Measurements from ENCODE around the gene NOX3.
"Not testable (repeated sequence)": the region's sequence is repeated elsewhere in the genome, so short reads cannot be mapped to it uniquely, and the experiment has no call there.

NOX3 gene

GRCh38 chr6:155492061-155492735 is 36.6 kb upstream of the NOX3 start:
- H3K9ac ChIP-seq (ENCODE audit: low read depth in 1 of 2, low read length in 2 of 2) = no peak overlapping the region
- H3K4me3 ChIP-seq (ENCODE audit: low read length in 2 of 2) = no peak overlapping the region
- no peaks in the 10 kb centered on the region for H3K27me3 ChIP-seq (ENCODE audit: control insufficient read depth in 2 of 2, insufficient read depth in 2 of 2, low read length in 2 of 2)
- no peak overlapping the region for H3K27ac ChIP-seq (ENCODE audit: low read depth in 2 of 2, low read length in 2 of 2)
- H3K36me3 ChIP-seq (ENCODE audit: control insufficient read depth in 2 of 2, insufficient read depth in 2 of 2, low read length in 2 of 2) = no peaks in the 10 kb centered on the region
- H3K4me1 ChIP-seq (ENCODE audit: control insufficient read depth in 2 of 2, insufficient read depth in 2 of 2, low read length in 2 of 2) = no peaks in the 10 kb centered on the region
- no peaks in the 10 kb centered on the region for H3K9me3 ChIP-seq (ENCODE audit: control insufficient read depth in 2 of 2, low read length in 2 of 2)

GRCh38 chr6:155491421-155491820 is 35.8 kb upstream of the NOX3 start:
- H3K9me3 ChIP-seq (ENCODE audit: control insufficient read depth in 2 of 2, low read length in 2 of 2) = no peaks in the 10 kb centered on the region
- no peaks in the 10 kb centered on the region for H3K4me1 ChIP-seq (ENCODE audit: control insufficient read depth in 2 of 2, insufficient read depth in 2 of 2, low read length in 2 of 2)
- H3K36me3 ChIP-seq (ENCODE audit: control insufficient read depth in 2 of 2, insufficient read depth in 2 of 2, low read length in 2 of 2) = no peaks in the 10 kb centered on the region
- H3K4me3 ChIP-seq (ENCODE audit: low read length in 2 of 2) = no peak overlapping the region
- no peak overlapping the region for H3K27ac ChIP-seq (ENCODE audit: low read depth in 2 of 2, low read length in 2 of 2)
- no peak overlapping the region for H3K9ac ChIP-seq (ENCODE audit: low read depth in 1 of 2, low read length in 2 of 2)
- no peaks in the 10 kb centered on the region for H3K27me3 ChIP-seq (ENCODE audit: control insufficient read depth in 2 of 2, insufficient read depth in 2 of 2, low read length in 2 of 2)

GRCh38 chr6:155488197-155488596 is 32.6 kb upstream of the NOX3 start:
- H3K27me3 ChIP-seq (ENCODE audit: control insufficient read depth in 2 of 2, insufficient read depth in 2 of 2, low read length in 2 of 2); H3K4me1 ChIP-seq (ENCODE audit: control insufficient read depth in 2 of 2, insufficient read depth in 2 of 2, low read length in 2 of 2); H3K9me3 ChIP-seq (ENCODE audit: control insufficient read depth in 2 of 2, low read length in 2 of 2); H3K9ac ChIP-seq (ENCODE audit: low read depth in 1 of 2, low read length in 2 of 2); H3K4me3 ChIP-seq (ENCODE audit: low read length in 2 of 2); H3K36me3 ChIP-seq (ENCODE audit: control insufficient read depth in 2 of 2, insufficient read depth in 2 of 2, low read length in 2 of 2); H3K27ac ChIP-seq (ENCODE audit: low read depth in 2 of 2, low read length in 2 of 2): not testable (repeated sequence)

GRCh38 chr6:155487371-155488130 is 31.9 kb upstream of the NOX3 start:
- Histone ChIP-seq H3K4me3 (ENCODE audit: low read length in 2 of 2) (no peak overlapping the region), H3K9me3 (ENCODE audit: control insufficient read depth in 2 of 2, low read length in 2 of 2) (no peaks in the 10 kb centered on the region), H3K27me3 (ENCODE audit: control insufficient read depth in 2 of 2, insufficient read depth in 2 of 2, low read length in 2 of 2) (no peaks in the 10 kb centered on the region)

GRCh38 chr6:155486721-155487294 is 31.2 kb upstream of the NOX3 start:
- H3K27ac ChIP-seq (ENCODE audit: low read depth in 2 of 2, low read length in 2 of 2) = no peak overlapping the region

More at GRCh38 chr6:155487371-155488130, 31.9 kb upstream of the NOX3 start:
- Histone ChIP-seq H3K36me3 (ENCODE audit: control insufficient read depth in 2 of 2, insufficient read depth in 2 of 2, low read length in 2 of 2) (no peaks in the 10 kb centered on the region), H3K27ac (ENCODE audit: low read depth in 2 of 2, low read length in 2 of 2) (no peak overlapping the region), H3K4me1 (ENCODE audit: control insufficient read depth in 2 of 2, insufficient read depth in 2 of 2, low read length in 2 of 2) (no peaks in the 10 kb centered on the region), H3K9ac (ENCODE audit: low read depth in 1 of 2, low read length in 2 of 2) (no peak overlapping the region)

GRCh38 chr6:155485756-155486155 is 30.1 kb upstream of the NOX3 start:
- Histone ChIP-seq H3K4me3 (ENCODE audit: low read length in 2 of 2) (no peak overlapping the region), H3K27me3 (ENCODE audit: control insufficient read depth in 2 of 2, insufficient read depth in 2 of 2, low read length in 2 of 2) (no peaks in the 10 kb centered on the region), H3K9me3 (ENCODE audit: control insufficient read depth in 2 of 2, low read length in 2 of 2) (no peaks in the 10 kb centered on the region), H3K4me1 (ENCODE audit: control insufficient read depth in 2 of 2, insufficient read depth in 2 of 2, low read length in 2 of 2) (no peaks in the 10 kb centered on the region), H3K36me3 (ENCODE audit: control insufficient read depth in 2 of 2, insufficient read depth in 2 of 2, low read length in 2 of 2) (no peaks in the 10 kb centered on the region), H3K27ac (ENCODE audit: low read depth in 2 of 2, low read length in 2 of 2) (no peak overlapping the region), H3K9ac (ENCODE audit: low read depth in 1 of 2, low read length in 2 of 2) (no peak overlapping the region)

More at GRCh38 chr6:155486721-155487294, 31.2 kb upstream of the NOX3 start:
- no peak overlapping the region for H3K4me3 ChIP-seq (ENCODE audit: low read length in 2 of 2)
- no peaks in the 10 kb centered on the region for H3K36me3 ChIP-seq (ENCODE audit: control insufficient read depth in 2 of 2, insufficient read depth in 2 of 2, low read length in 2 of 2)
- H3K9me3 ChIP-seq (ENCODE audit: control insufficient read depth in 2 of 2, low read length in 2 of 2) = no peaks in the 10 kb centered on the region
- no peaks in the 10 kb centered on the region for H3K4me1 ChIP-seq (ENCODE audit: control insufficient read depth in 2 of 2, insufficient read depth in 2 of 2, low read length in 2 of 2)
- no peak overlapping the region for H3K9ac ChIP-seq (ENCODE audit: low read depth in 1 of 2, low read length in 2 of 2)
- no peaks in the 10 kb centered on the region for H3K27me3 ChIP-seq (ENCODE audit: control insufficient read depth in 2 of 2, insufficient read depth in 2 of 2, low read length in 2 of 2)

GRCh38 chr6:155483858-155484257 is 28.2 kb upstream of the NOX3 start:
- no peaks in the 10 kb centered on the region for H3K9me3 ChIP-seq (ENCODE audit: control insufficient read depth in 2 of 2, low read length in 2 of 2)

GRCh38 chr6:155481215-155481614 is 25.6 kb upstream of the NOX3 start:
- Histone ChIP-seq H3K4me1 (ENCODE audit: control insufficient read depth in 2 of 2, insufficient read depth in 2 of 2, low read length in 2 of 2) (no peaks in the 10 kb centered on the region), H3K4me3 (ENCODE audit: low read length in 2 of 2) (no peak overlapping the region), H3K9me3 (ENCODE audit: control insufficient read depth in 2 of 2, low read length in 2 of 2) (no peaks in the 10 kb centered on the region), H3K9ac (ENCODE audit: low read depth in 1 of 2, low read length in 2 of 2) (no peak overlapping the region), H3K36me3 (ENCODE audit: control insufficient read depth in 2 of 2, insufficient read depth in 2 of 2, low read length in 2 of 2) (no peaks in the 10 kb centered on the region), H3K27me3 (ENCODE audit: control insufficient read depth in 2 of 2, insufficient read depth in 2 of 2, low read length in 2 of 2) (no peaks in the 10 kb centered on the region), H3K27ac (ENCODE audit: low read depth in 2 of 2, low read length in 2 of 2) (no peak overlapping the region)

More at GRCh38 chr6:155483858-155484257, 28.2 kb upstream of the NOX3 start:
- Histone ChIP-seq H3K36me3 (ENCODE audit: control insufficient read depth in 2 of 2, insufficient read depth in 2 of 2, low read length in 2 of 2) (no peaks in the 10 kb centered on the region), H3K27ac (ENCODE audit: low read depth in 2 of 2, low read length in 2 of 2) (no peak overlapping the region), H3K27me3 (ENCODE audit: control insufficient read depth in 2 of 2, insufficient read depth in 2 of 2, low read length in 2 of 2) (no peaks in the 10 kb centered on the region), H3K4me3 (ENCODE audit: low read length in 2 of 2) (no peak overlapping the region), H3K9ac (ENCODE audit: low read depth in 1 of 2, low read length in 2 of 2) (no peak overlapping the region), H3K4me1 (ENCODE audit: control insufficient read depth in 2 of 2, insufficient read depth in 2 of 2, low read length in 2 of 2) (no peaks in the 10 kb centered on the region)

GRCh38 chr6:155473741-155474140 is 18.1 kb upstream of the NOX3 start:
- H3K9ac ChIP-seq (ENCODE audit: low read depth in 1 of 2, low read length in 2 of 2) = no peak overlapping the region
- H3K27me3 ChIP-seq (ENCODE audit: control insufficient read depth in 2 of 2, insufficient read depth in 2 of 2, low read length in 2 of 2) = no peaks in the 10 kb centered on the region
- H3K36me3 ChIP-seq (ENCODE audit: control insufficient read depth in 2 of 2, insufficient read depth in 2 of 2, low read length in 2 of 2) = no peaks in the 10 kb centered on the region
- no peaks in the 10 kb centered on the region for H3K4me1 ChIP-seq (ENCODE audit: control insufficient read depth in 2 of 2, insufficient read depth in 2 of 2, low read length in 2 of 2)
- no peak overlapping the region for H3K4me3 ChIP-seq (ENCODE audit: low read length in 2 of 2)
- no peak overlapping the region for H3K27ac ChIP-seq (ENCODE audit: low read depth in 2 of 2, low read length in 2 of 2)
- no peaks in the 10 kb centered on the region for H3K9me3 ChIP-seq (ENCODE audit: control insufficient read depth in 2 of 2, low read length in 2 of 2)

- H3K27ac ChIP-seq (ENCODE audit: low read depth in 2 of 2, low read length in 2 of 2) = no peak overlapping the region
- H3K36me3 ChIP-seq (ENCODE audit: control insufficient read depth in 2 of 2, insufficient read depth in 2 of 2, low read length in 2 of 2) = no peaks in the 10 kb centered on the region
- no peaks in the 10 kb centered on the region for H3K9me3 ChIP-seq (ENCODE audit: control insufficient read depth in 2 of 2, low read length in 2 of 2)
- no peaks in the 10 kb centered on the region for H3K4me1 ChIP-seq (ENCODE audit: control insufficient read depth in 2 of 2, insufficient read depth in 2 of 2, low read length in 2 of 2)
- no peaks in the 10 kb centered on the region for H3K27me3 ChIP-seq (ENCODE audit: control insufficient read depth in 2 of 2, insufficient read depth in 2 of 2, low read length in 2 of 2)
- H3K4me3 ChIP-seq (ENCODE audit: low read length in 2 of 2) = no peak overlapping the region
- H3K9ac ChIP-seq (ENCODE audit: low read depth in 1 of 2, low read length in 2 of 2) = no peak overlapping the region
These were observed 17.2 kb upstream of the NOX3 start for GRCh38 chr6:155472886-155473285.
